Right kidney (tissue), 1 donor: Measurements from ENCODE around the gene OST4.

ENCODE experiments used
- DNase-seq: peaks from one replicate; pipeline ENCODE4 v3.0.0-alpha.2; 2016

OST4 gene

DNA sequence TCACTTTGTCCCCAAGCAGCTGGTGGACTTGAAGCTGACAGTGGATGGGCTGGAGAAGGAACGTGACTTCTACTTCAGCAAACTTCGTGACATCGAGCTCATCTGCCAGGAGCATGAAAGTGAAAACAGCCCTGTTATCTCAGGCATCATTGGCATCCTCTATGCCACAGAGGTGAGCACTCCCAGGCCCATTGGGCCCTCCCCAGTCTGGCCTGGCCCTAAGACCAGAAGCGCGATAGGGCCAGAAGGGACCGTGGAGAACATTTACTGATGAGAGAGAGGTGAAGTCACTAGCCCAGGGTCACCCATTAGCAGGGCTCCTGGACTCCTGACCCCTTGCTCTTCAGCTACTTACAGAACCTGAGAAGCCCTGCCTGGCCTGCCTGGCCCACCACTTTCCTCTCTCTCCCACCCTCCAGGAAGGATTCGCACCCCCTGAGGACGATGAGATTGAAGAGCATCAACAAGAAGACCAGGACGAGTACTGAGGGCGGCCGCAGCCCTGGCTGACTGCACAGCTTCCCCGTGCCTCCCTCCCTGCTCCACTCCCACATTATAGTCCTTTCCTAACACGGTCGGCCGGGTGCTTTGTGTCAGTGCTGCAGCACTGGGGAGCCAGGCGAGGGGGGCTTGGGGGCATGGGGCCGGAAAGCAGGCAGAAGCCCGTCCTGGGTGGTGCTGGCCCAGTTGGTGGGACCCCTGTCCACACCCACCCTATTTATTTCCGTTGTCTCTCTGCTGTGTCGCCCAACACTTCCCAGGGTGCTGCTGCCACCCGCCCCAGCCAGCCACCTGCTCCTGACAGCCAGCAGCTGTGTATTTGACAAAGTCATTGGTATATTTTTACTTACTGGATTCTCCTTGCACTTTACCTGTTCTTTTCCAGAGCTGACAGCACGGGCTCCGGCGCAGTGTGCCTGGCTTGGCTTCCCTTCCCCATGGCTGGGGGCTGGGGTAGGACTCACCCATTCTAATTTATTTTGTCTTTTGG is 45.3 kb downstream of the OST4 start:
- DNase-seq, result no peak

DNA sequence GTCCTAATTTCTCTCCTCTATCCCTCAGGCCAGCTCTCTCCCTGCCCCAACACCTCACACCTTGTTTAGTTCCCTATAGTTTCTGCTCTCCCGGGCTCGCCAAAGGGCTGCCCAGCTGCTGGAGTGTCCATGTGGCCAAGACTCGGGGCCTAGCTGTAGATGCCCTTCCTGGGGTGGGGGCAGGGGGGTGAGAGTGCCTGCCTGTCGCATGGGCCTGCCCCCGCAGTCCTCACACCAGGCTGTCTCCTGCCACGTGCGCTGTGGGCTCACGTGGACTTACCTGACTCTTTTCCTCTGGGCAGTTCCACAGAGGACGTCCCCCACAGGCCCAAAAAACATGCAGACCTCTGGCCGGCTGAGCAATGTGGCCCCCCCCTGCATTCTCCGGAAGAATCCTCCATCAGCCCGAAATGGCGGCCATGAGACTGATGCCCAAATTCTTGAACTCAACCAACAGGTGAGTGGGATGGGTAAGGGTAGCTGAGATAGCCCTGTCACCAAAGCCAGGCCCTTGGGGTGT is 46.1 kb downstream of the OST4 start:
- DNase-seq, result no peak

DNA sequence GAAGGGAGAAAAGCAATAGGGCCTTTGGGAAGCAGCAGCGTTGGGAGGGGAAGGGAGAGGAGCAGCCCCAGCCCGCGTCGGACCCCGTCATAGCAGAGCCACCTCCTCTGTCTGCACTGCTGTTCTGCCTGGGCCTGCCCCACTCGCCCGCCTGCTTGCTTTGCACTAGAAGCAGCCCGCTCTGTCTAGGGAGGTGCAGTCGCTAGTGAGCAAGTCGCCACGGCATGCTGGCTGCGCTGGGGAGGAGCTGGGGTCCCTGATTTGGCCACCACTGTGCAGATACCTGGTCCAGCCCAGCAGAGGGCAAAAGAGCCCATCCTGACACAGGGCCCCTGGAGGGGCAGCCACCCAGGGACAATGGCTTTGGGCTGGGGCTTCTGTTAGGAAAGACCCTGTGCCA is 46.6 kb downstream of the OST4 start:
- DNase-seq, result no peak

DNA sequence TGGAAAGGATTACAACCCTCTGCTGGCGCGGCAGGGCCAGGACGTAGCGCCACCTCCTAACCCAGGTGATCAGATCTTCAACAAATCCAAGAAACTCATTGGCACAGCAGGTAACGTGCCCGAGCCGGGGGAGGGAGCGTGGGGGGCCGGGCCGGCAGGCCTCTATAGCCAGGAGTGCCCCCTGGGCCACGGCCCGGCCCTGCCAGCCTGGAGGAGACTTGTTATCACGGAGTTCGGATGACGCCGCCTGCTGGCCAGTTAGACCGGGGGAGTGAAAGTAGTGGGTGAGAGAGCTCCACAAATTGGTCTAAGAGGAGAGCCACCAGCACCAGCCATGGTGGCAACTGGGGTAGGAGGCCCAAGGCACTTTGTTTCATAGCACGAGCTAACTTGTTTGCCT is 47.3 kb downstream of the OST4 start:
- no peak for DNase-seq

DNA sequence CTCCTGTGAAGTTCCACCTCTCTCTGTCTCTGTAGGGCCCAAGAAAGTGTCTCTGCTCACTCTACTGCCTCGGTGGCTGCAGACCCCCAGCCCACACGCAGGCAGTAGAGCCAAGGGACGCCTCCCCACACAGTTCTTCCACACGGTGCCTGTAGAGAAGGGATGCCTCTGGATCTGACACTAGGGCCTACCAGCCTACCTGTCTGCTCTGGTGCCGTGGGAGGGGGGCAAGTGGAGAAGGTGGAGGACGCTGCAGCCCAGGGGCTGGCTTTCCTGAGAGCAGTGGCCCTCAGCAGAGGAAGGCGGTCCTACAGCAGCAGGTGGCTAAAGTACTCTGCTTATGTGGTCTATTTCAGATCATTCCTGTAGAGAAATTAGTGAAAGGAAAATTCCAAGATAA is 47.7 kb downstream of the OST4 start:
- no peak for DNase-seq

DNA sequence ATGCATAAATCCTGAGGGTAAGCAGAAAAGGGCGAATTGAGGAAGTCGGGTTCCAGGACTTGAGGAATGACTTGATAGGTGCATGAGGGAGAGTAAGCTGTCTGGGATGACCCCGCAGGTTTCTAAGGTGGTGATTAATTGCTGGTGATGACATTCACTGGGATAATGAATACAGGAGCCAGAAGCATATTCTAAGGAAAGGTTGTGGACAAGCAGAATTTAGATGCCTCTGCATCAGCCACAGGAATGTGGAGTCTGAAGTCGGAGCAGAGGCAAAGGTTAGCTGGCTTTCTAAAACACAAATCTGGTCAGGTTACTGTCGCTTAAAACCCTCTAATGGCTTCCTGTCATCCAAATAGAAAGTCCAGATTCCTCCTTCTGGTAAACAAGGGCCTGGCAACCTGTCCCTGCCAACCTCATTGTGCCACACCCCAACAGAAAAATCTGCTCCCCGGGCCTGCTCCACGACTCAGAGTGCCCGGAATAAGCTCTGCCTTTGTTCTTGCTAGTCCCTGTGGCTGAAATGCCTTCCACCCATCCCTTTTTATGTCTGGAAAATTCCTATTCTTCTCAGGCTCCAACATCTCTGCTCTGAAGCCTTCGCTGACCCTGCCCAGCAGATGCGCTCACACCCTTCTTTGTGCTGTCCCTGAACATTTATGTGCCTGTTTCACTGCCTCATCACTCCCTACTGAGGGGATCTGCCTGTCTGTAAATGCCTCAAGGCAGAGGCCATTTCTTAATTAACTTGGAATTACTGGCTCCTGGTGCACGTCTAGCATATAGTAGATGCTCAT is 50.0 kb downstream of the OST4 start:
- DNase-seq, result no peak
